IMR-90 (cell line): ENCODE measurements around the gene EEPD1. TPM values are rescaled to one million over a fixed set of nuclear protein-coding genes. Genes with fewer than 3 reads are reported as not detected.

ENCODE experiments used
- ATAC-seq: fragments of 200-7000 bp; cut with Tn5 transposase; 2 replicates; pipeline ENCODE4 v1.9.1; 2020; ENCODE audit warnings: low read depth, mild to moderate bottlenecking, moderate library complexity
- BruUV-seq: library from RNA; stranded (reverse); fragments of 400-500 nt; replicated peaks from 2 replicates; lab custom pipeline; 2021; lab: Mats Ljungman, UMichigan
- CTCF ChIA-PET: fragments of 300-600 bp; formaldehyde crosslinking; extraction: SDS; loops from one replicate; lab custom pipeline; 2021; ENCODE audit warnings: antibody characterized with exemption; lab: Yijun Ruan, JAX
- POLR2A ChIA-PET: fragments of 300-600 bp; sonication (Branson Sonifier 250); formaldehyde crosslinking; loops from one replicate; lab custom pipeline; 2022; ENCODE audit warnings: antibody characterized with exemption; ENCODE audit not compliant: unreplicated experiment; lab: Charles Lee
- DNase-seq: peaks from one replicate; pipeline ENCODE4 v3.0.0; 2013
- H2AFZ ChIP-seq: replicated peaks from 2 replicates; pipeline ENCODE3; 2013; ENCODE audit warnings: low read length, mild to moderate bottlenecking; ENCODE audit not compliant: poor library complexity
- H2AK5ac ChIP-seq: 2 replicates; pipeline ENCODE4 v1.6.1; 2013; ENCODE audit warnings: low read depth, low read length, inconsistent platforms
- H2AK9ac ChIP-seq: replicated peaks from 2 replicates; pipeline ENCODE3; 2013; ENCODE audit warnings: mild to moderate bottlenecking, low read depth, low read length, moderate library complexity; ENCODE audit not compliant: poor library complexity
- H2BK120ac ChIP-seq: 2 replicates; pipeline ENCODE4 v1.6.1; 2013; ENCODE audit warnings: low read depth, low read length, inconsistent platforms
- H2BK15ac ChIP-seq: 3 replicates; pipeline ENCODE4 v1.6.1; 2013; ENCODE audit warnings: low read depth, low read length, inconsistent platforms
- H2BK20ac ChIP-seq: 2 replicates; pipeline ENCODE4 v1.6.1; 2013; ENCODE audit warnings: low read depth, mild to moderate bottlenecking, inconsistent platforms, low read length, moderate library complexity
- H2BK5ac ChIP-seq: 2 replicates; pipeline ENCODE4 v1.6.1; 2013; ENCODE audit warnings: mild to moderate bottlenecking, low read depth, low read length, inconsistent platforms; ENCODE audit not compliant: poor library complexity, severe bottlenecking
- H3K14ac ChIP-seq: replicated peaks from 2 replicates; pipeline ENCODE4 v1.6.1; 2013; ENCODE audit warnings: low read depth, low read length, inconsistent platforms
- H3K18ac ChIP-seq: 2 replicates; pipeline ENCODE4 v1.6.1; 2013; ENCODE audit warnings: low read depth, low read length, control low read depth
- H3K23ac ChIP-seq: 2 replicates; pipeline ENCODE4 v1.6.1; 2013; ENCODE audit warnings: low read depth, low read length, inconsistent platforms
- H3K27ac ChIP-seq: 2 replicates; pipeline ENCODE4 v1.5.1; 2013; ENCODE audit warnings: mild to moderate bottlenecking, control low read depth, low read length; ENCODE audit not compliant: insufficient read depth
- H3K27me3 ChIP-seq: 2 replicates; pipeline ENCODE4 v1.6.1; 2013; ENCODE audit warnings: low read length; ENCODE audit not compliant: control insufficient read depth, insufficient read depth
- H3K36me3 ChIP-seq: 2 replicates; pipeline ENCODE4 v1.6.1; 2013; ENCODE audit warnings: low read length, mixed read lengths; ENCODE audit not compliant: control insufficient read depth, insufficient read depth
- H3K4ac ChIP-seq: 2 replicates; pipeline ENCODE4 v1.6.1; 2013; ENCODE audit warnings: low read depth, low read length, inconsistent platforms
- H3K4me1 ChIP-seq: 2 replicates; pipeline ENCODE4 v1.6.1; 2013; ENCODE audit warnings: low read length, mixed read lengths; ENCODE audit not compliant: control insufficient read depth, insufficient read depth
- H3K4me2 ChIP-seq: 2 replicates; pipeline ENCODE4 v1.6.1; 2013; ENCODE audit warnings: low read depth, mild to moderate bottlenecking, control low read depth, low read length, moderate library complexity
- H3K4me3 ChIP-seq: 2 replicates; pipeline ENCODE4 v1.5.1; 2013; ENCODE audit warnings: low read depth, mild to moderate bottlenecking, control low read depth, low read length, moderate library complexity; ENCODE audit not compliant: insufficient read depth
- H3K56ac ChIP-seq: 2 replicates; pipeline ENCODE4 v1.6.1; 2013; ENCODE audit warnings: low read length, inconsistent platforms; ENCODE audit not compliant: insufficient read depth; ENCODE audit errors: extremely low read depth
- H3K79me1 ChIP-seq, 2 experiments: 2 replicates each; pipeline ENCODE4 v1.6.1; 2013; ENCODE audit warnings: low read length in 2 of 2, inconsistent platforms in 1 of 2, low read depth in 1 of 2
- H3K9ac ChIP-seq: 2 replicates; pipeline ENCODE4 v1.6.1; 2013; ENCODE audit warnings: low read depth, low read length, control low read depth
- H3K9me1 ChIP-seq: 2 replicates; pipeline ENCODE4 v1.6.1; 2013; ENCODE audit warnings: low read length, inconsistent platforms; ENCODE audit not compliant: insufficient read depth
- H3K9me3 ChIP-seq: 2 replicates; pipeline ENCODE4 v1.6.1; 2013; ENCODE audit warnings: low read length; ENCODE audit not compliant: control insufficient read depth, insufficient read depth
- H4K20me1 ChIP-seq: 2 replicates; pipeline ENCODE4 v1.6.1; 2013; ENCODE audit warnings: low read length, inconsistent platforms; ENCODE audit not compliant: insufficient read depth
- H4K5ac ChIP-seq: 2 replicates; pipeline ENCODE4 v1.6.1; 2013; ENCODE audit warnings: mild to moderate bottlenecking, low read depth, low read length, control low read depth
- H4K8ac ChIP-seq, 2 experiments: 2 replicates each; pipeline ENCODE4 v1.6.1; 2013; ENCODE audit warnings: low read depth in 2 of 2, low read length in 2 of 2, control low read depth in 1 of 2, inconsistent platforms in 1 of 2
- H4K91ac ChIP-seq: 2 replicates; pipeline ENCODE4 v1.6.1; 2013; ENCODE audit warnings: low read depth, low read length, inconsistent platforms; ENCODE audit not compliant: insufficient read depth
- BHLHE40 ChIP-seq: fragments of 150-350 bp; IDR thresholded peaks from 2 replicates; pipeline ENCODE4 v1.6.1; 2016; ENCODE audit warnings: mild to moderate bottlenecking, low read depth, low read length
- CEBPB ChIP-seq: IDR thresholded peaks from 2 replicates; pipeline ENCODE4 v1.6.1; 2012; ENCODE audit warnings: low read depth, low read length, improper control_type of control experiment
- CHD1 ChIP-seq: IDR thresholded peaks from 2 replicates; pipeline ENCODE4 v1.6.1; 2012; ENCODE audit warnings: low read depth, low read length, improper control_type of control experiment
- FOS ChIP-seq: fragments of 150-350 bp; IDR thresholded peaks from 2 replicates; pipeline ENCODE4 v1.6.1; 2016; ENCODE audit warnings: low read depth, low read length
- MAFK ChIP-seq: IDR thresholded peaks from 2 replicates; pipeline ENCODE4 v1.6.1; 2012; ENCODE audit warnings: low read depth, low read length, improper control_type of control experiment
- MAZ ChIP-seq: IDR thresholded peaks from 2 replicates; pipeline ENCODE4 v1.6.1; 2012; ENCODE audit warnings: low read depth, mild to moderate bottlenecking, low read length, improper control_type of control experiment, moderate library complexity, borderline replicate concordance
- MXI1 ChIP-seq: IDR thresholded peaks from 2 replicates; pipeline ENCODE4 v1.6.1; 2012; ENCODE audit warnings: low read depth, mild to moderate bottlenecking, low read length, moderate library complexity, borderline replicate concordance
- NFE2L2 ChIP-seq: fragments of 150-350 bp; IDR thresholded peaks from 2 replicates; pipeline ENCODE4 v1.6.1; 2016; ENCODE audit warnings: low read depth, mild to moderate bottlenecking, low read length
- POLR2A ChIP-seq: IDR thresholded peaks from 2 replicates; pipeline ENCODE4 v1.6.1; 2012; ENCODE audit warnings: mild to moderate bottlenecking, low read depth, low read length
- RAD21 ChIP-seq: IDR thresholded peaks from 2 replicates; pipeline ENCODE4 v1.6.1; 2012; ENCODE audit warnings: low read length, improper control_type of control experiment
- RCOR1 ChIP-seq: IDR thresholded peaks from 2 replicates; pipeline ENCODE4 v1.6.1; 2012; ENCODE audit warnings: mild to moderate bottlenecking, low read length, improper control_type of control experiment; ENCODE audit not compliant: insufficient replicate concordance
- RFX5 ChIP-seq: IDR thresholded peaks from 2 replicates; pipeline ENCODE4 v1.8.0; 2012; ENCODE audit warnings: low read depth, mild to moderate bottlenecking, low read length, moderate library complexity
- SMC3 ChIP-seq: fragments of 150-350 bp; IDR thresholded peaks from 2 replicates; pipeline ENCODE4 v1.6.1; 2016; ENCODE audit warnings: low read depth, mild to moderate bottlenecking, antibody characterized with exemption, low read length, moderate library complexity
- USF2 ChIP-seq: fragments of 150-350 bp; IDR thresholded peaks from 2 replicates; pipeline ENCODE4 v1.6.1; 2017; ENCODE audit warnings: mild to moderate bottlenecking, antibody characterized with exemption, low read length, low read depth
- WGBS, 2 experiments: methylation state at CpG; one replicate each; pipeline versions ENCODE4 v1.1.5 to v1.1.7; 2013; ENCODE audit warnings: missing lambda C conversion rate in 2 of 2; ENCODE audit not compliant: insufficient read length in 1 of 2; ENCODE audit errors: extremely low coverage in 2 of 2; 5-methylcytosine and 5-hydroxymethylcytosine counted together
- dilution Hi-C: fragments of 300-500 bp; cut with HindIII; formaldehyde crosslinking; loops from one replicate; pipeline ENCODE4 v1.14.3; 2018; ENCODE audit warnings: low sequenced_read_pairs; ENCODE audit not compliant: unreplicated experiment
- in situ Hi-C: fragments of 300-500 bp; cut with MboI; formaldehyde crosslinking; loops from 3 replicates; pipeline ENCODE4 v1.14.3; 2019; ENCODE audit warnings: low sequenced_read_pairs, inconsistent platforms, mixed read lengths
- intact Hi-C: fragments of 100-400 bp; cut with micrococcal nuclease; formaldehyde crosslinking; loops from 2 replicates; pipeline ENCODE4 v1.10.0; 2022
- polyA plus RNA-seq, 3 experiments: library from polyadenylated mRNA; depleted of rRNA; stranded (reverse); fragments of >200 nt; gene quantifications; 2 replicates each; pipeline ENCODE4 v1.2.3, GENCODE V29; 2012; ENCODE audit warnings: low replicate concordance in 1 of 3
- total RNA-seq: library from RNA; depleted of rRNA; stranded (reverse); fragments of >200 nt; gene quantifications from 2 replicates; pipeline ENCODE4 v1.2.3, GENCODE V29; 2012
- TF ChIP-seq, protein P1 (sequence below): conservative IDR thresholded peaks from 2 replicates; pipeline ENCODE4 v1.5.1; 2012; ENCODE audit warnings: mild to moderate bottlenecking, low read depth, low read length, improper control_type of control experiment
- TF ChIP-seq, protein P2 (sequence below): fragments of 150-350 bp; IDR thresholded peaks from 2 replicates; pipeline ENCODE4 v1.6.1; 2016; ENCODE audit warnings: low read depth, mild to moderate bottlenecking, low read length, moderate library complexity, borderline replicate concordance

Gene EEPD1
- total and polyA plus RNA-seq, 2 of the 4 experiments (the other 2 are of a cell fraction), result 7.3 to 15.2 TPM

DNA sequence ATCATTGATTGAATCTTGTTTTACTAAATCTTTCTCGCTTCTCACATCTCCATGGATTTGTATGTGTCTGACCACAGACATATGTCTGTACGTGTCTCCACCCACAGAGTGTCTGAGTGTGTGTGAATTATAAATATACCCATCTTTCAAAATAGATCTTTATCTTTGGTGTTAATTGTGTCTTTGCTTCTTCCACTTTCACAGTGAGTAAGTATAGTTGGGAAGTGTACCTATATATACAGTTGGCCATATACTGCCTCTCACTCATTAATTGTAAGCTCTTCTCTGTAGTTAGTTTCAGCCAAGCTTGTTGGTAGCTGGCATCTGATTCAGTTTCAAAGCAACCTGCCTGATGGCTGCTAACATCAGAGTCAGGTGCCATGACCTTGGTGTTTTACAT lies 18.4 kb downstream of the EEPD1 start:
- no peak for ATAC-seq
- dilution Hi-C loops, result no loop called here
- H3K9ac ChIP-seq, result no peak overlapping the region
- no peaks in the 10 kb centered on the region; the same call in 1 of the 2 replicates for H4K20me1 ChIP-seq
- no peak overlapping the region for H3K4ac ChIP-seq
- CTCF ChIA-PET, result no interaction called here
- no peak overlapping the region for H3K56ac ChIP-seq
- H2BK120ac ChIP-seq, result no peak overlapping the region
- no peak overlapping the region for H4K8ac ChIP-seq
- H2AK9ac ChIP-seq, result no peak overlapping the region
- H3K27ac ChIP-seq, result no peak overlapping the region
- peaks cover 12 to 35% of the 10 kb centered on the region in 2 experiments for H3K79me1 ChIP-seq
- WGBS, 2 experiments, result no CpG with 5 or more reads among the region's 2 CpGs
- no peak overlapping the region for H3K14ac ChIP-seq
- H2AK5ac ChIP-seq, result no peak overlapping the region
- in situ Hi-C loops, result no loop called here
- H3K9me1 ChIP-seq, result no peaks in the 10 kb centered on the region
- no peak overlapping the region for H4K91ac ChIP-seq
- H3K23ac ChIP-seq, result no peak overlapping the region
- no peak overlapping the region for H2BK20ac ChIP-seq
- no peaks in the 10 kb centered on the region for H3K9me3 ChIP-seq
- POLR2A ChIA-PET, result no interaction called here
- no peaks in the 10 kb centered on the region for H3K27me3 ChIP-seq
- H3K4me2 ChIP-seq, result no peak overlapping the region
- no peak for TF ChIP-seq RFX5
- TF ChIP-seq SMC3, result no peak
- no peak for TF ChIP-seq BHLHE40
- no peak for TF ChIP-seq NFE2L2
- no peak for TF ChIP-seq MXI1
- TF ChIP-seq RAD21, result no peak
- TF ChIP-seq POLR2A, result no peak
- no peak for TF ChIP-seq USF2
- no peak for TF ChIP-seq FOS
- TF ChIP-seq, protein P1, sequence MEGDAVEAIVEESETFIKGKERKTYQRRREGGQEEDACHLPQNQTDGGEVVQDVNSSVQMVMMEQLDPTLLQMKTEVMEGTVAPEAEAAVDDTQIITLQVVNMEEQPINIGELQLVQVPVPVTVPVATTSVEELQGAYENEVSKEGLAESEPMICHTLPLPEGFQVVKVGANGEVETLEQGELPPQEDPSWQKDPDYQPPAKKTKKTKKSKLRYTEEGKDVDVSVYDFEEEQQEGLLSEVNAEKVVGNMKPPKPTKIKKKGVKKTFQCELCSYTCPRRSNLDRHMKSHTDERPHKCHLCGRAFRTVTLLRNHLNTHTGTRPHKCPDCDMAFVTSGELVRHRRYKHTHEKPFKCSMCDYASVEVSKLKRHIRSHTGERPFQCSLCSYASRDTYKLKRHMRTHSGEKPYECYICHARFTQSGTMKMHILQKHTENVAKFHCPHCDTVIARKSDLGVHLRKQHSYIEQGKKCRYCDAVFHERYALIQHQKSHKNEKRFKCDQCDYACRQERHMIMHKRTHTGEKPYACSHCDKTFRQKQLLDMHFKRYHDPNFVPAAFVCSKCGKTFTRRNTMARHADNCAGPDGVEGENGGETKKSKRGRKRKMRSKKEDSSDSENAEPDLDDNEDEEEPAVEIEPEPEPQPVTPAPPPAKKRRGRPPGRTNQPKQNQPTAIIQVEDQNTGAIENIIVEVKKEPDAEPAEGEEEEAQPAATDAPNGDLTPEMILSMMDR, result no peak
- no peak for TF ChIP-seq MAFK
- no peak for TF ChIP-seq RCOR1
- no peak for TF ChIP-seq CEBPB
- TF ChIP-seq MAZ, result no peak
- TF ChIP-seq, protein P2, sequence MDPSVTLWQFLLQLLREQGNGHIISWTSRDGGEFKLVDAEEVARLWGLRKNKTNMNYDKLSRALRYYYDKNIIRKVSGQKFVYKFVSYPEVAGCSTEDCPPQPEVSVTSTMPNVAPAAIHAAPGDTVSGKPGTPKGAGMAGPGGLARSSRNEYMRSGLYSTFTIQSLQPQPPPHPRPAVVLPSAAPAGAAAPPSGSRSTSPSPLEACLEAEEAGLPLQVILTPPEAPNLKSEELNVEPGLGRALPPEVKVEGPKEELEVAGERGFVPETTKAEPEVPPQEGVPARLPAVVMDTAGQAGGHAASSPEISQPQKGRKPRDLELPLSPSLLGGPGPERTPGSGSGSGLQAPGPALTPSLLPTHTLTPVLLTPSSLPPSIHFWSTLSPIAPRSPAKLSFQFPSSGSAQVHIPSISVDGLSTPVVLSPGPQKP, result no peak
- TF ChIP-seq CHD1, result no peak
- no peaks in the 10 kb centered on the region for H3K4me1 ChIP-seq
- no peak overlapping the region for H3K18ac ChIP-seq
- no TSS peak for BruUV-seq
- H3K4me3 ChIP-seq, result no peak overlapping the region
- H4K5ac ChIP-seq, result no peak overlapping the region
- intact Hi-C loops, result no loop called here
- H3K36me3 ChIP-seq, result no peaks in the 10 kb centered on the region
- no peak for DNase-seq
- H2AFZ ChIP-seq, result no peak overlapping the region
- no peak overlapping the region for H2BK15ac ChIP-seq
- H2BK5ac ChIP-seq, result no peak overlapping the region
